ENCODE data around the gene KLHL26. TPM values are rescaled to one million over a fixed set of nuclear protein-coding genes. Genes with fewer than 3 reads are reported as not detected.

KLHL26 gene
- total RNA-seq, 3 donors from 2014 or later (not counting 1 experiment from before 2014, with no cell fraction given), result 8.0 to 11.5 (median 9.6) TPM

DNA sequence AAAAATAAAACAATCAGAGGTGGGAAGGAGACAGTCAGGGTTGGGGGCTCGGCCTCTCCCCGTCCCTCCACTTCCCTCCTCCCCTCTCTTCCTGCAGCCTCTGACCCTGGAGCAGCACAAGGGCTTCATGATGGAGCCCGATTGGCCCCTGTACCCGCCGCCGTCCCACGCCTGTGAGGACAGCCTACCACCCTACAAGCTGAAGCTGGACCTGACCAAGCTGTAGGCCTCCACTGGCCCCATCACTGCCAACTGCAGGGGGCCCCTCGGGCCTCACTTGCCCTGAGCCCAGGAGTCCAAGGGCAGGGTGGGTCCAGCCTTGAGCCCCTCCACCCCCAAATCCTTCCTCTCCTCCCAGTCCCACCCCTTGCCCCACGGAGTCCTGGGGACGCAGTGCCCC lies 16.5 kb upstream of the KLHL26 start:
- no peaks in the 10 kb centered on the region for H3K9me3 ChIP-seq (ENCODE audit: control insufficient read depth, insufficient read depth, low read length)
- DNase-seq, result no peak
- Mint-ChIP-seq H3K36me3 (no peaks in the 10 kb centered on the region), H3K27me3 (ENCODE audit: low read depth in 2 of 2) (peaks cover 3 to 8% of the 10 kb centered on the region in 2 donors), H3K9me3 (no peaks in the 10 kb centered on the region), H3K4me3 (no peak overlapping the region), H3K27ac (no peak overlapping the region), H3K4me1 (no peaks in the 10 kb centered on the region)
- H3K4me3 ChIP-seq (ENCODE audit: low read length), result no peak overlapping the region
- H3K36me3 ChIP-seq (ENCODE audit: control insufficient read depth, insufficient read depth, low read length), result no peaks in the 10 kb centered on the region
- 94% methylated on average over 10 of the region's 10 CpGs for WGBS (ENCODE audit: insufficient coverage)
- H3K27me3 ChIP-seq (ENCODE audit: control insufficient read depth, insufficient read depth, low read length), result peaks cover 10% of the 10 kb centered on the region
- ATAC-seq, result no peak
- TF ChIP-seq, protein P1, sequence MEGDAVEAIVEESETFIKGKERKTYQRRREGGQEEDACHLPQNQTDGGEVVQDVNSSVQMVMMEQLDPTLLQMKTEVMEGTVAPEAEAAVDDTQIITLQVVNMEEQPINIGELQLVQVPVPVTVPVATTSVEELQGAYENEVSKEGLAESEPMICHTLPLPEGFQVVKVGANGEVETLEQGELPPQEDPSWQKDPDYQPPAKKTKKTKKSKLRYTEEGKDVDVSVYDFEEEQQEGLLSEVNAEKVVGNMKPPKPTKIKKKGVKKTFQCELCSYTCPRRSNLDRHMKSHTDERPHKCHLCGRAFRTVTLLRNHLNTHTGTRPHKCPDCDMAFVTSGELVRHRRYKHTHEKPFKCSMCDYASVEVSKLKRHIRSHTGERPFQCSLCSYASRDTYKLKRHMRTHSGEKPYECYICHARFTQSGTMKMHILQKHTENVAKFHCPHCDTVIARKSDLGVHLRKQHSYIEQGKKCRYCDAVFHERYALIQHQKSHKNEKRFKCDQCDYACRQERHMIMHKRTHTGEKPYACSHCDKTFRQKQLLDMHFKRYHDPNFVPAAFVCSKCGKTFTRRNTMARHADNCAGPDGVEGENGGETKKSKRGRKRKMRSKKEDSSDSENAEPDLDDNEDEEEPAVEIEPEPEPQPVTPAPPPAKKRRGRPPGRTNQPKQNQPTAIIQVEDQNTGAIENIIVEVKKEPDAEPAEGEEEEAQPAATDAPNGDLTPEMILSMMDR (IDR thresholded peaks at IDR 0.05), result no peak
- no peak overlapping the region for H3K27ac ChIP-seq (ENCODE audit: low read length)
- intact Hi-C loops (cut with micrococcal nuclease), result no loop called here
- no peaks in the 10 kb centered on the region for H3K4me1 ChIP-seq (ENCODE audit: control insufficient read depth, insufficient read depth, low read length)

DNA sequence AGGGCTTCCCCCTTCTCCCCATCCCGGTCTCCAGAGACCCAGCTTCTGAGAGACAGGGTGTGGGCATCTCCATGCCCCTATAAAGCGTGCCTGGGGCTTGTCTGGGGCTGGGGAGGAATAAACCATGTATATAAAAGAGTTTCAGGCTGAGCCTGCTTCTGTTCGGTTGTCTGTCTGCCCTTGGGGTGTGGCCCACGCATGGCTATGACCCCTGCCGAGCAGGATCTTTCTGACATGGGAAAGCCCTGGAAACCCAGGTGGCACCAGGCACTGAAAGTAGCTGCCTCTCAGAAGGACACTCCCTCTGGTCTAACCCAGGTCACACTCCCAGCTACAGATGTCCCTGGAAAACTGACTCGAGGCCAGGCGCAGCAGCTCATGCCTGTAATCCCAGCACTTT lies 15.9 kb upstream of the KLHL26 start:
- no peaks in the 10 kb centered on the region for H3K36me3 ChIP-seq (ENCODE audit: control insufficient read depth, insufficient read depth, low read length)
- Mint-ChIP-seq H3K27ac (no peak overlapping the region), H3K36me3 (no peaks in the 10 kb centered on the region), H3K4me1 (no peaks in the 10 kb centered on the region), H3K9me3 (no peaks in the 10 kb centered on the region), H3K27me3 (ENCODE audit: low read depth in 2 of 2) (peaks cover 0 to 5% of the 10 kb centered on the region in 2 donors), H3K4me3 (no peak overlapping the region)
- intact Hi-C loops (cut with micrococcal nuclease), result no loop called here
- DNase-seq (no peak), ATAC-seq (no peak)
- TF ChIP-seq, protein P1 (IDR thresholded peaks at IDR 0.05), result no peak
- H3K4me1 ChIP-seq (ENCODE audit: control insufficient read depth, insufficient read depth, low read length), result no peaks in the 10 kb centered on the region
- no peaks in the 10 kb centered on the region for H3K9me3 ChIP-seq (ENCODE audit: control insufficient read depth, insufficient read depth, low read length)
- peaks cover 5% of the 10 kb centered on the region for H3K27me3 ChIP-seq (ENCODE audit: control insufficient read depth, insufficient read depth, low read length)
- WGBS (ENCODE audit: insufficient coverage), result 88% methylated on average over 6 of the region's 7 CpGs
- no peak overlapping the region for H3K4me3 ChIP-seq (ENCODE audit: low read length)
- no peak overlapping the region for H3K27ac ChIP-seq (ENCODE audit: low read length)

DNA sequence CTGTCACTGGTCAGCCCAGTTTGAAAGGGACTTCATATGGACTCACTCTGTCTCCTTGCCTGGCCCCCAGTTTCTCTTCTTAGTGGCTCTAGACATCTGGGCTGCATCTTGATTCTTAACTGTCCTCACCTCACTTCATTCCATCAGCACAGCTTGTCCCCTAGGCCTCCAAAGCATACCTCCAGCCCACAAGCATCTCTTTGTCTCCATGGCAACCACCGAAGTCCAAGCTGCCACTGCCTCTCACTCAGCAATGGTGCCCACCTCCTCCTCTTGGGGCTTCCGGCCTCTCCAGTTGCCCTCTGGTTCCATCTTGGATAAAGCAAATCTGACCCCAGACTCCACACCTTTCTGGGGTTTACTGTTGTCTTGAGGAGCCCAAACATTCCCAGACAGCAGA lies 9.9 kb upstream of the KLHL26 start:
- Histone ChIP-seq H3K4me3 (ENCODE audit: low read length) (no peak overlapping the region), H3K4me1 (ENCODE audit: control insufficient read depth, insufficient read depth, low read length) (no peaks in the 10 kb centered on the region), H3K36me3 (ENCODE audit: control insufficient read depth, insufficient read depth, low read length) (no peaks in the 10 kb centered on the region), H3K27ac (ENCODE audit: low read length) (no peak overlapping the region), H3K9me3 (ENCODE audit: control insufficient read depth, insufficient read depth, low read length) (no peaks in the 10 kb centered on the region), H3K27me3 (ENCODE audit: control insufficient read depth, insufficient read depth, low read length) (no peaks in the 10 kb centered on the region)
- ATAC-seq, result no peak
- TF ChIP-seq, protein P1 (IDR thresholded peaks at IDR 0.05), result no peak
- no peak for DNase-seq
- H3K36me3 Mint-ChIP-seq, result no peaks in the 10 kb centered on the region
- peaks cover 8 to 10% of the 10 kb centered on the region in 2 donors for H3K27me3 Mint-ChIP-seq (ENCODE audit: low read depth in 2 of 2)
- H3K27ac Mint-ChIP-seq, result no peak overlapping the region
- intact Hi-C loops (cut with micrococcal nuclease), result no loop called here
- 76% methylated on average over 2 of the region's 2 CpGs for WGBS (ENCODE audit: insufficient coverage)
- no peaks in the 10 kb centered on the region for H3K9me3 Mint-ChIP-seq
- H3K4me1 Mint-ChIP-seq, result no peaks in the 10 kb centered on the region
- H3K4me3 Mint-ChIP-seq, result no peak overlapping the region
